Activated effector memory CD4-positive, alpha-beta T cell treated with anti-CD3 and anti-CD28 coated beads, Interleukin-2, amount 50 U/mL, for 16 hours (primary cell): ENCODE data around the gene BAIAP2.

Experiments
- DNase-seq: peaks from one replicate; pipeline ENCODE4 v3.0.0-alpha.2; 2020

Gene BAIAP2

DNA sequence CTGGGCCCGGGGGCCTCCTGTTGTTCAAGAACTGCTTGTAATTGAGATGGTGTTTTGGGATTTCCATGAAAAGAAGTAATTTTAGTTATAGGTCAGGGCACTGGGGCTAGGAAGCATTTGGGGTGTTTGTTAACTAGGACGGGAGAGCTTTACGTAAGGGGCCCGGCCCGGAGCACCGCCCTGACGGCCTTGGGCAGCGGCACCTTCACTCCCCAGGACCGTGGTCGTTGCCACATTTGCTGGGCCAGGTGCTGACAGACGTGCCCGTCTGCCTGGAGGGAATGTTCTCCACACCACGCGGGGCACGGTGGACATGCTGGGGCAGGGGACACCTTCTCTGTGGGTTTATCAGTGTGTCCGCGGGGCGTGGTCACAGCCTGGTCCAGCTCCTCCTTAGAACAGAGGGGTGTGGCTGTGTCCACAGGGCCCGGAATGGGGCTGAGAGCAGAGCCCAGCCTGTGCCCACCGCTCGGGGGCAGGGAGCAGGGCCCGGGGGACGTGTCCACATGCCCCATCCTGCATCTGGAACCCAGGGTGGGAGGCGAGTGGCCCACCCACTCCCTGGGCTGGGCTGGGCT, 57.7 kb downstream of the BAIAP2 start:
- no peak for DNase-seq

DNA sequence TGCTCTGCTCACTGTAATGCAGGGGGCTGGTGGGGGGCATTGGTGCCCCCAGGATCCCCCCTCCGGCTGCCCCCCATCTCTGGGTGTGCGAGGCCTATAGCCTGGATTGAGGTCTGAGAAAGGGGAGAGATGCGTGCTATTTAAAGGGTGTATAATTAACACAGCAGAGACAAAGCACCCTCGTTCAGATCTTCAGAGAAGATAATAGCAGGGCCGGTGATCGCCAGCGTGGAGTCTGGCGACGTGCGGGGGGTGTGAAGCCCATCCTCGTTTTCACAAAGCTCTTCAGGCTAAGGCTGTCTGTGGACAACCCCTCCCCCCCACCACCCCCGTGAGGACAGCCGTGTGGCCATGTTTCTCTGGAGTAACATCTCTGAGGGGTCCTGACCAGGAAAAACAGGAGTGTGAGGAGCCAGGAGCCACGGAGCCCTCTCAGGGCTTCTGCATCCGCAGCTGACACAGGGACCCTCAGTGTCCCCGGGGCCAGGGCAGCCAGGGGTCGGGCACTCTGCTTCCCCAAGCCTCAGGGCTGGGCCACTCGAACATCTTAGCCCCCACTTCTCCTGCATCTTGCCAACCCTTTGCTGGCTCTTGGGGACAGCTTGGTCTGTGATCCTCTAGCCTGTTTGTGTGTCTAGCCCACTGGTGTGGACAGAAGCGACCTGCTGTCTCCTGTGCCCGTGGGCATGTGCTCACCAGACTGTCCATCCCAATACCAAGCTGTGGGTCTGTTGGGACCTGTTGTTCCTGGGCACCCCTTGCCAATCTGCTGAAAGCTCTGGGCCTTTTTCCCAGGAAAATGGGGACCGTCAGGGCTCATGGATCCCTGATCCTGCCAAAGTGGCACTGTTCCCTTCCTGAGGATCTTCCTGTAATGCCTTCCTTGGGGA, 58.9 kb downstream of the BAIAP2 start:
- DNase-seq = no peak

DNA sequence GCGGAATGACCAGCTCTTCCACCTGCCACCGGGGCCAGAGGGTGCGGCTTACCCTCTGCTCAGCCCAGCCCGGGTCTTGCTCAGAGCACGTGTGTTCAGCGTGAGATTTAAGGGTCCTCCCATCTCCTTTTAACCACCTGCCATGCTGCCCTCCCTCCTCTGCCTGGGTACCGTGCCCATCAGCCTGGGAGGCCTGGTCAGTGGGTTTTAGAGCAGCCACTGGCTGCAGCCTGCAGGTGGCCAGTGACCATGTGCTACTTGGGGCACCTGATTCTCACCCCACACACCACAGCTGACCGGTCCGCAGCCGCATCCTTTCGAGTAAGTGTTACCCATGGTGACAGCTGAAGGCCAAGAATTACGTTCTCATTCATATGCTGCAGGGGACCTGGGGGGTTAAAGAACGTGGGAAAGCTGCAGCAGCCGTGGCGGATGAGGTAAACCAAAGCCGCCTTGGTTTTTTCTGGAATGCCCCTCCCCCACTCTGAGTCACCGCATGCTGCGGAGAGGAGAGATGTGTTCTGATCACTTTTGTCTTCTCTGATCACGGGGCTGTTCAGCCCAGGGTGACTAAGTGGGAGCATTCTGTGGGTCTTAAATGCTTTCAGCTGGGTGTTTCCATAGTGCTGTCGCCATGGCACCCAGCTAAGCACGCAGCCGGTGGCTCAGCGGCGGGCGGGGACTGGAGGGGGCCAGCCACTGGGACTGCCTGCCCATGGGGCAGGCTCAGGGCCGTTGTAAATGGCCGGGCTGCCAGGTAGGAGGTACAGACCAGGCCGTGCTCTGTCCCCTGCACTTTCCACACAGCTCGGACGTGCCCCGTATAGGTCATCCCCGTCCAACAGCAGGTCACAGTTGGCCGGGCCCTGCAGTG, 59.8 kb downstream of the BAIAP2 start:
- peak; percentile 95 for DNase-seq

DNA sequence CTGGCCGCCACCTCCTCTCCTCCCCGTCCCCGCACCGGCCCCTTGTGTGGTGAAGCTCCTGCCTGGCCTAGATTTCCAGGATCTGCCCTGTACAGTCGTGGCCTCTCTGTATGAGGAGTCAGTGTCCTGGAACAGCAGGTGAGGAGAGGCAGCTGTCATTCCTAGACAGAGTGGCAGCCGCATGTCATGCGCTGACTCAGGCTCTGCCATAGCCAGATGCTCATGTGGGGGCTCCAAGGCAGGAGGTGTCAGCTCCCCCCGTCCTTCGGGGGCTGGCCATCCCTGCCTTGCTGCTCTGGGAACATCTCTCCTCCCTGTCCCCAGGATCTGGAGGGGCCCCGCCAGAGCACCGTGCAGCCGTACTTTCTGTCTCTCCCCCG, 60.4 kb downstream of the BAIAP2 start:
- peak; percentile 68 for DNase-seq

DNA sequence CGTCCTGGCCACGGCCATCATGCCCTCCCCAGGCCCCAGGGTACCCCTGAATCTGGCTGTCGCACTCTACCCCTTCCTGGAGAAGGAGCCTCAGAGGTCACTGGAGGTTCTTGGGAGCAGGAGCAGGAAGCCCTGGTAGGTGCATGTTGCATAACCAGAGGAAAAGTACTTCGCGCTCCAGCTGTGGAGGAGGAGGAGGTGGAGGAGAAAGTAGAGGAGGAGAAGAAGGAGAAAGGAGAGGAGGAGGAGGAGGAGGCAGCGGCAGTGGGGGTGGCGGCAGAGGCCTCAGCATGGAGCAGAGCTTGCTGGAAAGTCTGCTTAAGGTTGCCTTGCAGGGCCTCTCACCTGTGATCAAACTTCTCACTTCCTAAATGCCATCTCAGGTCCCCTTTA, 61.8 kb downstream of the BAIAP2 start:
- no peak for DNase-seq

DNA sequence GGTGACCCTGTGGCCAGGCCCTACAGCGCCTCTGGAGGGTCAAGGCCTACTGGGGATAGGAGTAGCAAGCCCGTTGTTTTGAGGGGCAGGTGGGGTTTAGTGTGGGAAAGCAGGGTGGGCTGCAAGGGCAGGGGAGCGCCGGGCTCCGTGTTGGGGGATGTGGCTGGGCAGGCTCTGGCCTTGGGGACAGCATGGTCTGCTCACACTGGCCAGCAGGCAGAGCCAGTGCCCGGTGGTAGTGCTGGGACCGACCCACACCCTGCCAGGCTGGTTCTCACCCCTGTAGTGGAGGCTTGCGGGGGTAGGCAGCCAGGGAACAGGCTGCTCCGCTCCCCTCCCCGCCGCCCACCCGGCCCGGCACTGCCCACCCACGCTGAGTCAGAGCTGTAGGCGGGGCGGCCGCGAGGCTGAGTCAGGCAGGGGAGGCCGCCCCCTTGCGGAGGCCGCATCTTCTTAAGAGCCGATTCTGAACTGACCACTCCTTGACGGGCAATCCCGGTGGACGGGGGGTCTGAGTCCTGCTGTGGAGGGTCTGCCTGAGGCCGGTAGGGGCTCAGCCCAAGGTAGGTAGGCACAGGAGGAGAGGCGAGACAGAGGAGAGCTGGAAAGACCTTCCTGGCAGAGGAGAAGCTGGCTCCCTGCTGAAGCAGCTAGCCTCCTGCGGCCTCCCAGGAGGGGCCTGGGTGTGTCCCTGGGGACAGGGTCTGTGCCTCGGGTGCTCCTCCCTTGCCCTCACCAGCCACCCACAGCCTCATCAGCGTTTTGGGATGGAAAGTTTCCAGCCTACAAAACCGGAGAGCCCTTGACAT, 62.4 kb downstream of the BAIAP2 start:
- peak; percentile 87 for DNase-seq

DNA sequence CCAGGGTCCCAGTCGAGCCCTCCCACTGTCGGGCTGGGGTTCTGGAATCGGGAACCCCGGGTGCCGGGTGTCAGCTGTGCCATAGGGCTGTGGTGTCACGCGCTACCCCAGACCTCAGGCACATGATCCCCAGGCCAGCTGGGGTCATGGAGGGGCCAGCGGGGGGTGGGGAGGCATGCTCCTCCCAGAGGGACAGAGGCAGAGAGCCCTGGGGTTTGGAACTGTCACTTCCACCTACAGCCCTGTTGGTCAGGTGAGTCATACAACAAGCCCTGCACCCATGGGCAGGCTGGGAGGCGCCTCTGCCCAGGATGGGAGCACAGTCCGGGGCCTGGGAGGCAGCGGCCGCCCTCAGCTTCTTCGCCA, 63.0 kb downstream of the BAIAP2 start:
- no peak for DNase-seq

DNA sequence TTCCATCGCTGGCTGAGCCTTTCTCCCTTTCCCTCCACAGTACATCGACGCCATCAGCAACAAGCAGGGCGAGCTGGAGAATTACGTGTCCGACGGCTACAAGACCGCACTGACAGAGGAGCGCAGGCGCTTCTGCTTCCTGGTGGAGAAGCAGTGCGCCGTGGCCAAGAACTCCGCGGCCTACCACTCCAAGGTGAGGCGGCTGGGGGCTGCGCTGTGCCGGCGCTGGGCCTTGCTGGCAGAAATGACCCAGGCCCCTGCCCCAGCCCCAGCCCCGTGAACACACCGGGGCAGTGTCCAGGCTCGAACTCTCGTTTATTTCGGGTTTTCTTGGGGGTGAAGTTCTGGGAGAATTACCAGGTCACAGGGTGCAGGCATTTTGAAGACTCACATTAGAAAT, 64.9 kb downstream of the BAIAP2 start:
- DNase-seq = no peak

DNA sequence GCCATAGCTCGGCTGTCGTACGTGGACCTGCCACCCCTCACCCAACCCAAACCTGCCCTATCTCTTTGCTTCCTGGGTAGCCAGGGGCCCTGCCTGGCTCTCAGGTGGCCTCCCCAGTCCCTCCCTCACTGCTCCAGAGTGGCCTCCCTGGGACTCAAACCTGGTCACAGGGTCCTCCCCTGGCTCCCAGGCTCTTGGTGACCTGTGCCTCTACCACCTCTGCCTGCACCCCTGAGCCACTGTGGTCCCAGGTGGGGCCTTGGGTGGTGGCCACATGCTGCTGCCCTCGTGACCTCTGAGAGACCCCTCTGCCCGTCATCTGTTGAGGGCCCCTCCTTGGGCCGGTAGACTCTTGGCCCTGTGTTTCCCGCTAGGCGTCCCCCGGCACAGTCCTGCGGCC, 65.7 kb downstream of the BAIAP2 start:
- no peak for DNase-seq

DNA sequence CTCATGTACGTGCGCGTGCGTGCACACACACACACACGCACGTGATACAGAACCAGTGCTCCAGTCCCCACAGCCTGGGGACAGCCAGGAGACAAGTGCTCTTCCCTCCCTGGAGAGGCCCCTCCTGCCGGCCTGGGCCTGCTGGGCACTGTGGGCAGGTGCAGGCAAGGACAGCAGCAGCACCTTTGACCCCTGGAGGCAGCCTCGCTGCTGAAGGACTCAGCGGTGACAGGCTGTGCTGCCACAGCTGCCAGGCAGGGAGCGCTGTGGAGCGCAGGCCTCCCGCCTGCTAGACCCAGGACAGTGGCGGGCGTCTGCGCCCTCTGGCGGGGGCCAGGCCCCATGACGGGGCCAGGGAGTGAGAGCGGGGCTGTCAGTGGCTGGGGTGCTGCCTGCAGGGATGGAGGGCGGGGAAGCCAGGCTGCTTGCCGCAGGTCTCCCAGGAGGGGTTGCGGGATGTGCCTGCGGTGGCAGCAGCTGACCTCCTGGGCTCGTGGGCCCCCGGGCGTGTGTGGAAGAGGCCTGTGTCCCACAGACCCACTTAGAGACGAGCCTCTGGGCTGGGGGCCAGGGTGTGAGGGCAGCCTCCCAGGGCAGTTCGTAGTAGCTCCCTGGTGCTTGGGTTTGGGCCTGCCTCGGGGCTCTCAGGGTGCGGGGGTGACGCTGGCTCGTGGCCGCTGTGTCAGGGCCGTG, 66.8 kb downstream of the BAIAP2 start:
- DNase-seq = peak; percentile 96

DNA sequence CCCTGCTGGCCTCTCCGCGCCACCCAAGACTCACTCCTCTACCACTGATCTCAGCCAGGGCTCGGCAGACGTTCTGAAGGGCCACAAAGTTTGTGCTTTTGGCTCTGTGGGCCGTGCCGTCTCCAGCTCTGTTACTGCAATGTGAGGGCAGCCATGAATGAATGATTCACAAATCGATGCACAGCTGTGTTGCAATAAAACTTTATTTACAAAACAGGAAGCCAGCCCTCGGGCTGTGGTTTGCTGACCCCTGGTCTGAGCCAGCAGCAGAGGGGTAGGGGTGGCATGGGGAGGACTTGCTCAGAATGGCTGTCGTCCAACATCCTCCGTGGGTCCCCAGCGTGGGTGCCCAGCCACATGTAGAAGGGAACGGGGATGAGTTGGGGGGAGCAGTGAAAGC, 67.4 kb downstream of the BAIAP2 start:
- no peak for DNase-seq

DNA sequence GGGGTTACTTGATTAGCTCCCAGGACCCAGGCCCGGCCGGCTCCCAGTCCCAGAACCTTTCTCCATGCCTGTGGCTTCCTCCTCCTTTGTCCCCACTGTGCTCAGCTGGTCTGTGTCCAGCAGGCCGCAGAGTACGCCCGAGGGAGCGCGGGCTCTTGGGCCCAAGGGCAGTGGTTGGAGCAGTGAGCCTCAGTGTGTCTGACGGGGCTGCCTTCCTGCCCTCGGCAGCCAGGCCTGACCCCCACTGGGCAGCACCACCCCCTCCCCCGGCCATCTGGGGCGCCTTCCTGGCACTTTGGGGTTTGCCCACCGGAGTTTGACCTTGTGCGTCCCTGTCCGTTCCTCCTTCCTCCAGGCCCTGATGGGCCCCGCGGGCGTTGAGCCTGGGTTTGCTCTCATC, 67.9 kb downstream of the BAIAP2 start:
- no peak for DNase-seq

DNA sequence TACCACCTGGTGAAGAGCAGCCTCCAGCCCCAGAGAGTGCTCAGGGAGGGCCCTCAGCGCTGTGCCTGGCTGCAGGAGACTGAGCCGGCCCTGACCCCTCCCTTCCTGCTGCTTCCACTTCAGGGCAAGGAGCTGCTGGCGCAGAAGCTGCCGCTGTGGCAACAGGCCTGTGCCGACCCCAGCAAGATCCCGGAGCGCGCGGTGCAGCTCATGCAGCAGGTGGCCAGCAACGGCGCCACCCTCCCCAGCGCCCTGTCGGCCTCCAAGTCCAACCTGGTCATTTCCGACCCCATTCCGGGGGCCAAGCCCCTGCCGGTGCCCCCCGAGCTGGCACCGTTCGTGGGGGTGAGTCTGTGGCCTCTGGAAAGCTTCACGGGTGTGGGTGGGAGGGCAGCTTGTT, 68.4 kb downstream of the BAIAP2 start:
- DNase-seq = no peak

DNA sequence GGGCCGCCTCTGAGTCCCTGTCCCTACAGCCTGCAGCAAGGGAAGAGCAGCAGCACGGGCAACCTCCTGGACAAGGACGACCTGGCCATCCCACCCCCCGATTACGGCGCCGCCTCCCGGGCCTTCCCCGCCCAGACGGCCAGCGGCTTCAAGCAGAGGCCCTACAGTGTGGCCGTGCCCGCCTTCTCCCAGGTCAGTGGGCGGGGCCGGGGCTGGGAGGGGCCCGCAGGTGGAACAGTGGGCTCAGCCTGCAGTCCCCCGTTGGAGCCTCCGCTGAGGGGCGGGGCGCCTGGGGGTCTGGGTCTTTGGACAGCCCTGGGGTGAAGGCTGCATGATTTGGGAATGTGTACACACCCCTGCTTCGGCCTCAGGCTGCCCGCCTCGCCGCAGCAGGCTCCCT, 71.8 kb downstream of the BAIAP2 start:
- DNase-seq = no peak

DNA sequence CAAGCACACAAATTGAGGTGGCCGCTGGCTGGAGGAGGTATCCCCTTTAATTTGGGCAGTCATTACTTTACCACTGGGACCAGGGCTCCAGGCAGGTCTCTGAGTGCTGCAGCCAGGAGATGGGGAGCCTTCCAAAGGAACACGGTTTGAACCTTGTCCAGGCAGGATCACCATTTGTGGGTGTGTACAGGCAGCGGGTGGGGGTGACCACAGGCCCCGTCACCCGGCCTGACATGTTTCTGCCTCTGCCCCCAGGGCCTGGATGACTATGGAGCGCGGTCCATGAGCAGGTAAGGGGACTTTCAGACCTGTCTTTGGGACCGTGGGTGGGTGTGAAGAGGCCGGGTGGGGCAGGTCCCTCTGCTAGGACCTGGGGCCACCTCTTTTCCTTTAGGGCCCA, 73.3 kb downstream of the BAIAP2 start:
- no peak for DNase-seq

DNA sequence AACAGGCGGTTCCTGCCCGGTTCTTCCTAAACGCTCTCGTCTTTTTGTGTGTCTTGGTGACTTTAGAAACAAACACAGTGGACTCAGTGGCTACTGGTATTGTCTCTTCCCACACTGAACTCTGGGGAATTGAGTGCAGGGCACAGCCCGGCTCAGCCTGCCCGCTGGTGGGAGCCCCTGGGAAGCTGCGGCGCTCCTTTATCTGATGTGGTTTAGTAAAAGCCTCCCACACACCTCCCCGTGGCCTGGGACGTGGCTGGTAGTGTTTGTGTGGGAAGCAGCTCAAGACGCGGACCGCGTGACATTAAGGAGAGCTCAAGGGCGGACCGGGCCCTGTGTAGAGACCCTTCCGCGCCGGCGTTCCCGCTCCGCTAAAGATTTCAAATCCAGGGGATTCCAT, 75.0 kb downstream of the BAIAP2 start:
- DNase-seq = no peak

DNA sequence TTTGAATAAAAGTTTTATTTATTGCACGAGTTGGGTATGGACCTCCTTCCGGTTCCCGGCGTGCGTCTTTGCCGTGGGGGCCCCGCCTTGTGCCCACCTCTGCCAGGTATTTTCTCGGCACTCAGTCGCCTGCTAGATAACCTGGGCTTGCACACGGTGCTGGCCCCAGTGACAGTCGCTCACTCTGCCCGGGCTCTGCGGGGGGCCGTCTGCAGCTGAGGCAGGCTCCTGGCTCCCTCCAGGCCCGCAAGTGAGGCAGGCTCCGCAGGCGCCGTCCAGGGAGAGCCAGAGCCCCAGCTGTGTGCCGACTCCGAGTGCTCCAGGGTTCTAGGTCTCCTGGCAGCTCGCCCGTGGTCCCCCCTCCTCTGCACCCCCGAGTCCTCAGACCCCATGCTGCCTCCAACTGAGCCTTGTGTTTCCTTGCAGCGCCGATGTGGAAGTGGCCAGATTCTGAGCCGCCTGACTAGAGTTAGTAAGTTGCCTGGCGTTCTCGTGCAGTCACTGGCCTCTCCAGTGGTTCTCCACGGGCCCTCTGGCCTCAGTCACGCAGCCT, 75.6 kb downstream of the BAIAP2 start:
- no peak for DNase-seq

DNA sequence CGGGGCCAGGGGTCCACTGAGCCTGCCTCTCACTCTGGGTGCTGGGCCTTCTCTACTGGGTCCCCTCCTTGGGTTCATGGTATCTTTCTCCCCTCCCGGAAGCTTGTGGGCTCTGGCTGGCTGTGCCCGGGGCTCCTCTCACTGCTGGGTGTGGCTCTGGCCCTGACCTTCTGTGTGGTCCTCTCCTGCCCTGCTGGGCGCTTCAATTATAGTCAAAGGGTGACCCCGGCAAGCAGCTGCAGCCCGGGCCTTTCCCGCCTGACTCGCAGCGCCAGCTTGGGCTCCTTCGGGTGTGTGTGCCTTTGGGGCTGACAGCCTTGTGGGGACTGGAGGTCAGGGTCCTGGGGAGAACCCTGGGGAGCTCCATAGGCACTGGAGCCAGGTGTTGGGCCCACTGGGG, 76.1 kb downstream of the BAIAP2 start:
- DNase-seq = no peak

DNA sequence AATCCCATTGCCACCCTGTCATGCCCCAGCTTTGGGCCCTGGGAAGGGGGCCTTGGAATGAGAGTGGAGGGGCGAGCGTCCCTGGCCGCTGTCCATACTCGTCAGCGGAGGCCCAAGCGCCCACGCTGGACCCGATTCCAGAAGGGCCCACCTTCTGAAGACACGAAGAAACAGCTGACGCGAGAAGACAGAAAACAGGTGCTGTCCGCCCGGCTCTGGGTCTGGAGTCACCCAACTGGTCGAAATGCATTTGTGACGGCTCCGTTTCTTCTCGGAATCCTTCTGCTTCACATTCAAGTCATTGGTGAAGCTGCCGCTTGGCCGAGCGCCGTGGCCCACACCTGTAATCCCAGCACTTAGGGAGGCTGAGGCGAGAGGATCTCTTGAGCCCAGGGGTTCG, 77.5 kb downstream of the BAIAP2 start:
- no peak for DNase-seq

DNA sequence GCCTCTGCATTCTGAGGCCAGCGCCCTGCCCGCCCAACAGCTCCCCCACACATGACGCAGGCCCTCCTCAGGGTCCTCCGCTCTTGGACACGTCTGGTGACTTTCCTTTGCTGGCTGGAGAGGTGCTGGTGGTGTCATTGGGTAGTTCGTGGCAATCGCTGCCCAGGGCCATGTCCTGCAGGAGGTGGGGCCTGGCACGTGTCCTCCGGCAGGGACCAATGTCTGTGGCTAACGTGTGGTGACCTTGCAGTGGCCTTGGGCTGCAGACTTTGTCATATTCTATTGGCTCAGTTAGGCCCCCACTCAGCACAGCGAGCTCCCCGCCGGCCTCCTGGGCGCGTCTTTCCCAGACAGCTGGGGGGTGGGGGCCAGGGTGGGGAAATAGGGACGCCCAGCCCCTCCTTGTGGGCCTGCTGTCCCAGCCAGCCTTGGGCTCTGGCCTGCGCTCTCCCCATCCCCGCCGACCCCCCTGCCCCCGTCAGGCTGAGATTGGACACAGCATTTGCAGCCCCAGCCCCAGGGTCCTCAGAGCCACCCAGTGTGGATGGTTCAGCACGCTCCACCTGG, 78.3 kb downstream of the BAIAP2 start:
- no peak for DNase-seq

DNA sequence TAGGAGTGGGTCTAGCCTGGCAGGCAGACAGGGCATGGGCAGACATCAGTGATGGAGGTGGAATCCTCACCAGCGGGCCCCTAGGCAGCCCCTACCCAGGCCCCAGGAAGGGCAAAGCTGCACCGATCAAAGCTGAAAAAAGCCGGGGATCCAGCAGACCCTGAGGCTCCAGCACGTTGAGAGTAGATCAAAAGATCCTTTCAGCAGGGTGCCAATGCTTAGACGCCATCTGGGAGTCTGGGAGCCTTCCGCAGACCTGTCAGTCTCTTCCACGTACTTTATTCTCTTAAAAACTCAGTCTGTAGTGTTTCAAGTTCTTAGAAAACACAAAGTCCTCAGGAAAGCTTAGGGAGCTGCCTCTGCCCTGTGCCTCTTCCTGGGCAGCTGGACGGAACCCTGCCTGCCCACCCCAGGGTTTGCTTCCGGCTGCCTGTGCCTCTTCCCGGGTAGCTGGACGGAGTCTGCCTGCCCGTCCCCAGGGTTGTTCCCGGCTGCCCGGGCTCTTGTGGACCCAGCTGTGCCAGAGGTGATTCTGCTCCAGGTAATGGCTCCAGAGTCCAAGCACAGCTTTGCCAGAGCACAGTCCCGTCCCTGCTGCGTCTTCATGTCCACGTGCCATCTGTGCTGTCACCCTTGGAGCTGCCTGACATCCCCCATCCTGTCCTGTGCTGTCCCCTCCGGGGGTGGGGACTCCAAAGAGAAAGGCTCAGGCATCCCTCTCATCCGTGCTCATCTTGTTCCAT, 79.6 kb downstream of the BAIAP2 start:
- no peak for DNase-seq
